GM06990 (cell line): ENCODE results near the gene TRIM24.

Experiments used
- DNase-seq: peaks from one replicate; pipeline ENCODE4 v3.0.0-alpha.2; 2011; ENCODE audit not compliant: insufficient read length; ENCODE audit errors: extremely low read depth
- H3K27me3 ChIP-seq: replicated peaks from 2 replicates; pipeline ENCODE4 v1.6.0; 2011; ENCODE audit warnings: low read length; ENCODE audit not compliant: control insufficient read depth, insufficient read depth
- H3K36me3 ChIP-seq: 2 replicates; pipeline ENCODE4 v1.5.1; 2011; ENCODE audit warnings: low read length; ENCODE audit not compliant: control insufficient read depth, insufficient read depth
- H3K4me3 ChIP-seq: replicated peaks from 2 replicates; pipeline ENCODE4 v1.5.1; 2011; ENCODE audit warnings: low read depth, mild to moderate bottlenecking, control low read depth, low read length
- CTCF ChIP-seq: IDR thresholded peaks from 2 replicates; pipeline ENCODE4 v1.5.1; 2011; ENCODE audit warnings: low read length, control low read depth, mild to moderate bottlenecking, inconsistent platforms; ENCODE audit not compliant: insufficient read depth, poor library complexity, severe bottlenecking

The TRIM24 gene

GRCh38 chr7:138564365-138564764 lies 104.3 kb downstream of the TRIM24 start:
- Histone ChIP-seq H3K36me3 (peaks cover 5% of the 10 kb centered on the region), H3K27me3 (no peaks in the 10 kb centered on the region), H3K4me3 (no peak overlapping the region)
- TF ChIP-seq CTCF, result no peak
- no peak for DNase-seq

GRCh38 chr7:138565071-138565450 lies 105.0 kb downstream of the TRIM24 start:
- TF ChIP-seq CTCF, result no peak
- no peaks in the 10 kb centered on the region for H3K27me3 ChIP-seq
- DNase-seq, result peak; percentile 1
- peaks cover 5% of the 10 kb centered on the region for H3K36me3 ChIP-seq
- H3K4me3 ChIP-seq, result no peak overlapping the region

GRCh38 chr7:138565451-138566114 lies 105.5 kb downstream of the TRIM24 start:
- no peaks in the 10 kb centered on the region for H3K27me3 ChIP-seq
- DNase-seq, result no peak
- TF ChIP-seq CTCF, result no peak
- no peak overlapping the region for H3K4me3 ChIP-seq
- H3K36me3 ChIP-seq, result peaks cover 5% of the 10 kb centered on the region

GRCh38 chr7:138568655-138569054 lies 108.6 kb downstream of the TRIM24 start:
- TF ChIP-seq CTCF, result no peak
- no peak for DNase-seq
- H3K27me3 ChIP-seq, result no peaks in the 10 kb centered on the region
- H3K36me3 ChIP-seq, result peaks cover 2% of the 10 kb centered on the region
- H3K4me3 ChIP-seq, result no peak overlapping the region

- Histone ChIP-seq H3K36me3 (peaks cover 2% of the 10 kb centered on the region), H3K4me3 (no peak overlapping the region), H3K27me3 (no peaks in the 10 kb centered on the region)
- no peak for TF ChIP-seq CTCF
- DNase-seq, result no peak
Observed at GRCh38 chr7:138569418-138569817, 109.4 kb downstream of the TRIM24 start.

- DNase-seq, result no peak
- no peak for TF ChIP-seq CTCF
- no peak overlapping the region for H3K4me3 ChIP-seq
- H3K27me3 ChIP-seq, result no peaks in the 10 kb centered on the region
- H3K36me3 ChIP-seq, result no peaks in the 10 kb centered on the region; the same call in none of the 2 replicates
Observed at GRCh38 chr7:138570715-138571114, 110.7 kb downstream of the TRIM24 start.
